ENCODE measurements around the gene PTPRD. TPM values are rescaled to one million over a fixed set of nuclear protein-coding genes. Genes with fewer than 3 reads are reported as not detected.

The PTPRD gene
- total and polyA plus RNA-seq, 10 donors = 0.08 to 11.7 (median 2.9) TPM

DNA sequence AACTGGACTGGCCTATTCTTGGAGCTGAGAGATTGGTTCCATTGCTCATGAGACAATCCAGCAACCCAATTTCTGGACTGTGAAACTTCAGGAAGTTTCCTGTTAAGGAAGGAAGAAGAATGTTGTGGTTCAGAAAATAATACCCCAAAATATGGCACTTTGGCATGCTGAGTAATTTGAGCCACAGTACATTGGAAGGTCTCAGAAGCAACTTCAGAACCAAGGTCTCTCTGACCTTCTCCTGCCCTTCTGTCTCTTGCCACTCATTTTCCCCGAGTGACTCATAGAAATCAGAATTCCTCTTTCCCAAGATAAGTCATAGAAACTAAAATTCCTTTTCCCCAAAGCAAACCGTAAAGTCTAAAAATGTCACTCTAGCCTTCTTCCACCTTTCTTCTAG is 1366.1 kb downstream of the PTPRD start:
- no peaks in the 10 kb centered on the region for H3K4me1 ChIP-seq
- H3K27ac ChIP-seq = no peak overlapping the region
- no peaks in the 10 kb centered on the region for H3K36me3 ChIP-seq
- no peak for DNase-seq
- H3K27me3 ChIP-seq (replicated peaks in 1 of 7) = no peaks in the 10 kb centered on the region
- H3K4me3 ChIP-seq = no peak overlapping the region
- 46 to 74% (median 65%) methylated on average over 2 of the region's 2 CpGs for WGBS, 5 donors
- TF ChIP-seq, protein P1, sequence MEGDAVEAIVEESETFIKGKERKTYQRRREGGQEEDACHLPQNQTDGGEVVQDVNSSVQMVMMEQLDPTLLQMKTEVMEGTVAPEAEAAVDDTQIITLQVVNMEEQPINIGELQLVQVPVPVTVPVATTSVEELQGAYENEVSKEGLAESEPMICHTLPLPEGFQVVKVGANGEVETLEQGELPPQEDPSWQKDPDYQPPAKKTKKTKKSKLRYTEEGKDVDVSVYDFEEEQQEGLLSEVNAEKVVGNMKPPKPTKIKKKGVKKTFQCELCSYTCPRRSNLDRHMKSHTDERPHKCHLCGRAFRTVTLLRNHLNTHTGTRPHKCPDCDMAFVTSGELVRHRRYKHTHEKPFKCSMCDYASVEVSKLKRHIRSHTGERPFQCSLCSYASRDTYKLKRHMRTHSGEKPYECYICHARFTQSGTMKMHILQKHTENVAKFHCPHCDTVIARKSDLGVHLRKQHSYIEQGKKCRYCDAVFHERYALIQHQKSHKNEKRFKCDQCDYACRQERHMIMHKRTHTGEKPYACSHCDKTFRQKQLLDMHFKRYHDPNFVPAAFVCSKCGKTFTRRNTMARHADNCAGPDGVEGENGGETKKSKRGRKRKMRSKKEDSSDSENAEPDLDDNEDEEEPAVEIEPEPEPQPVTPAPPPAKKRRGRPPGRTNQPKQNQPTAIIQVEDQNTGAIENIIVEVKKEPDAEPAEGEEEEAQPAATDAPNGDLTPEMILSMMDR (IDR thresholded peaks at IDR 0.05 in 8 of 11, conservative IDR thresholded peaks at IDR 0.05 in 3 of 11) = no peak
- TF ChIP-seq POLR2AphosphoS5 (IDR thresholded peaks at IDR 0.05) = no peak
- no peak for TF ChIP-seq POLR2A (IDR thresholded peaks at IDR 0.05)
- intact Hi-C loops (cut with DNase I; ENCODE audit: low total_unique reads) = loop anchor here (2.0 kb wide), 1 partner anchor 68 kb away; no protein-coding TSS in a partner anchor
- H3K9me3 ChIP-seq = peaks cover 0 to 6% (median 0%) of the 10 kb centered on the region in 8 donors

DNA sequence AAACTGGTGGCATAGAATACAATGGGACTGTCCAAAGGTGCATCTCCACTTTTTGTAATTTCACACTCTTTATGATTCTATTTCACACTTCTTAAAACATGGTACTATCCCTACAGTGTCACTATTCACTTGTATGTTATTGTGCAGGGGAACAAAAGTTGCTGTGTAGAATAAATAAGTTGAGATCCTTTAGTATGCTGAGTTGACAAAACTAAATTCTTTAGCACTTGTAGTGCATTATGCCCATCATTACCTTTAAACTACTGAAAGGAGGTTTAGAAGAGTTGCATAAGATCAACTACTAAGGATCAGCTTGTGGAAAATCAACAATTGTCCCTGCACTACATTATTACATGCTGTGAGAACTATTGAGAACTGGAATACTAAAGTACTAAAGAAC is 1380.9 kb downstream of the PTPRD start:
- intact Hi-C loops (cut with DNase I; ENCODE audit: low total_unique reads) = no loop called here
- TF ChIP-seq POLR2A (IDR thresholded peaks at IDR 0.05) (no peak), POLR2AphosphoS5 (IDR thresholded peaks at IDR 0.05) (no peak)
- TF ChIP-seq, protein P1 (IDR thresholded peaks at IDR 0.05 in 8 of 11, conservative IDR thresholded peaks at IDR 0.05 in 3 of 11) = no peak
- H3K4me1 ChIP-seq = no peaks in the 10 kb centered on the region

DNA sequence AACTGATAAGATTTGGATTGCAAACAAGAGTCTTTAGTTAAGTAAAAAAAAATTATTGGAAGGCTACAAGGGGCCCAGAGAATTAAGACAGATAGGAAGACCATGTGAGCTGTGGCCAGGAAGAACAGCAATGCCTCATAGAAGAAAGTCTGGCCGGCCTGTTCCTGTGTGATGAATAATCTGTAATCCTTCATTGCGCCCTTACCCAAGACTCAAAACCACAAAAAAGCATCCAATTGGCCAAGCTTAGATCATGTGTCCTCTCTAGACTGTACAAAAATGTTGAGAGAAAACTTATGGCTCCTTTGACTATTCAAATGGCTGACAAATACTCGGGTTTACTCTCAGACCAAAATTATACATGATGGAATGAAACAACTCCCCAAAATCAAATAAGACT is 1383.5 kb downstream of the PTPRD start:
- intact Hi-C loops (cut with DNase I; ENCODE audit: low total_unique reads) = no loop called here
- H3K27ac ChIP-seq = no peak overlapping the region
- no peaks in the 10 kb centered on the region for H3K36me3 ChIP-seq
- H3K27me3 ChIP-seq (replicated peaks in 1 of 7) = no peaks in the 10 kb centered on the region
- peaks cover 0 to 17% (median 11%) of the 10 kb centered on the region in 8 donors for H3K9me3 ChIP-seq
- H3K4me1 ChIP-seq = no peaks in the 10 kb centered on the region
- 75 to 92% (median 81%) methylated on average over 3 of the region's 3 CpGs for WGBS, 5 donors
- H3K4me3 ChIP-seq = no peak overlapping the region
- no peak for DNase-seq
- TF ChIP-seq POLR2AphosphoS5 (IDR thresholded peaks at IDR 0.05) (no peak), POLR2A (IDR thresholded peaks at IDR 0.05) (no peak)
- TF ChIP-seq, protein P1 (IDR thresholded peaks at IDR 0.05 in 8 of 11, conservative IDR thresholded peaks at IDR 0.05 in 3 of 11) = no peak

More for the DNA sequence above, 1380.9 kb downstream of the PTPRD start:
- no peaks in the 10 kb centered on the region for H3K27me3 ChIP-seq (replicated peaks in 1 of 7)
- peaks cover 0 to 32% (median 16%) of the 10 kb centered on the region in 8 donors for H3K9me3 ChIP-seq
- no peak overlapping the region for H3K4me3 ChIP-seq
- no peak for DNase-seq
- H3K27ac ChIP-seq = no peak overlapping the region
- no peaks in the 10 kb centered on the region for H3K36me3 ChIP-seq

DNA sequence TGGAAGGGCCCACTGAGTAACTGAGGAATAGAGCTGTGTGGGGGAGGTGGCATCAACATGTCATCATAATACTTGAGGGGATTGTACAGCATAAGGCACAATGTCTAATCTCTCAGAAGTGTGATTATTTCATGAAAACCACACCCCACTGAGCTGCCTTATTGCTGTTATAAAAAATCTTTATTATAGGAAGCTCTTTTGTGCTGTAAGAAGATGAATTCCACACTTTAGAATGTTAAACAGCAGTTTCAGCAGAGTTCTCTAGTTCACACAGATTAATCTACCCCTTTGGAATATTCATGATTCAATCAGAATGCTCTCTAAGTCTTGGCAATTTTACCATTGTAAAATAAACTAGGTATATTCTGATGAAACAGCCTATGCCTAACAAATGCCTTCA is 1389.6 kb downstream of the PTPRD start:
- no peak for DNase-seq
- Histone ChIP-seq H3K4me3 (no peak overlapping the region), H3K27ac (no peak overlapping the region), H3K36me3 (no peaks in the 10 kb centered on the region), H3K27me3 (replicated peaks in 1 of 7) (no peaks in the 10 kb centered on the region), H3K9me3 (no peaks in the 10 kb centered on the region), H3K4me1 (no peaks in the 10 kb centered on the region)
- no peak for TF ChIP-seq POLR2A (IDR thresholded peaks at IDR 0.05)
- TF ChIP-seq, protein P1 (IDR thresholded peaks at IDR 0.05 in 8 of 11, conservative IDR thresholded peaks at IDR 0.05 in 3 of 11) = no peak
- no peak for TF ChIP-seq POLR2AphosphoS5 (IDR thresholded peaks at IDR 0.05)
- intact Hi-C loops (cut with DNase I; ENCODE audit: low total_unique reads) = no loop called here
